Vagina (tissue), 2 donors: ENCODE measurements around the gene UMODL1. TPM values are rescaled to one million over a fixed set of nuclear protein-coding genes. Genes with fewer than 3 reads are reported as not detected.

Experiments used
- DNase-seq, 2 donors: peaks; one replicate each; pipeline ENCODE4 v3.0.0-alpha.2; 2017; ENCODE audit errors: extremely low spot score in 2 of 2
- H3K27ac ChIP-seq: fragments of 200-600 bp; sonication (generic); one replicate; pipeline ENCODE4 v1.5.1; 2019
- H3K27me3 ChIP-seq: fragments of 200-600 bp; sonication (generic); one replicate; pipeline ENCODE4 v1.5.1; 2019
- H3K36me3 ChIP-seq, 2 donors: fragments of 200-600 bp; sonication (generic); one replicate each; pipeline ENCODE4 v1.5.1; 2017 to 2019
- H3K4me1 ChIP-seq: fragments of 200-600 bp; sonication (generic); one replicate; pipeline ENCODE4 v1.5.1; 2019
- H3K4me3 ChIP-seq, 2 donors: fragments of 200-600 bp; sonication (generic); 1 replicate in 1 of 2; 2 replicates in 1 of 2; pipeline ENCODE4 v1.5.1; 2016 to 2019
- H3K9me3 ChIP-seq: fragments of 200-600 bp; sonication (generic); one replicate; pipeline ENCODE4 v1.5.1; 2019
- POLR2A ChIP-seq, 2 donors: fragments of 450-650 bp; IDR thresholded peaks; one replicate each; pipeline ENCODE4 v1.6.1; 2017; ENCODE audit warnings: antibody characterized with exemption in 2 of 2, mild to moderate bottlenecking in 2 of 2, moderate library complexity in 2 of 2
- POLR2AphosphoS5 ChIP-seq, 2 donors: sonication (generic); formaldehyde crosslinking; IDR thresholded peaks; one replicate each; pipeline ENCODE4 v1.9.0; 2017; ENCODE audit warnings: antibody characterized with exemption in 2 of 2, mild to moderate bottlenecking in 2 of 2, low read depth in 1 of 2; ENCODE audit not compliant: insufficient read depth in 1 of 2
- intact Hi-C: fragments of 100-400 bp; cut with DNase I; formaldehyde crosslinking; loops from one replicate; pipeline ENCODE4 v1.15.1; 2023
- total RNA-seq: library from RNA; depleted of rRNA; stranded (reverse); fragments of >200 nt; gene quantifications from one replicate; pipeline ENCODE4 v1.2.3, GENCODE V29; 2016
- TF ChIP-seq, protein P1 (sequence below), 3 experiments: fragments of 450-650 bp in 2 of 3; fragments of 200-600 bp in 1 of 3; sonication (generic) in 1 of 3; IDR thresholded peaks; one replicate each; pipeline ENCODE4 v1.5.1; 2017 to 2019; ENCODE audit warnings: antibody characterized with exemption in 3 of 3, mild to moderate bottlenecking in 2 of 3, moderate library complexity in 2 of 3

The UMODL1 gene, protein sequence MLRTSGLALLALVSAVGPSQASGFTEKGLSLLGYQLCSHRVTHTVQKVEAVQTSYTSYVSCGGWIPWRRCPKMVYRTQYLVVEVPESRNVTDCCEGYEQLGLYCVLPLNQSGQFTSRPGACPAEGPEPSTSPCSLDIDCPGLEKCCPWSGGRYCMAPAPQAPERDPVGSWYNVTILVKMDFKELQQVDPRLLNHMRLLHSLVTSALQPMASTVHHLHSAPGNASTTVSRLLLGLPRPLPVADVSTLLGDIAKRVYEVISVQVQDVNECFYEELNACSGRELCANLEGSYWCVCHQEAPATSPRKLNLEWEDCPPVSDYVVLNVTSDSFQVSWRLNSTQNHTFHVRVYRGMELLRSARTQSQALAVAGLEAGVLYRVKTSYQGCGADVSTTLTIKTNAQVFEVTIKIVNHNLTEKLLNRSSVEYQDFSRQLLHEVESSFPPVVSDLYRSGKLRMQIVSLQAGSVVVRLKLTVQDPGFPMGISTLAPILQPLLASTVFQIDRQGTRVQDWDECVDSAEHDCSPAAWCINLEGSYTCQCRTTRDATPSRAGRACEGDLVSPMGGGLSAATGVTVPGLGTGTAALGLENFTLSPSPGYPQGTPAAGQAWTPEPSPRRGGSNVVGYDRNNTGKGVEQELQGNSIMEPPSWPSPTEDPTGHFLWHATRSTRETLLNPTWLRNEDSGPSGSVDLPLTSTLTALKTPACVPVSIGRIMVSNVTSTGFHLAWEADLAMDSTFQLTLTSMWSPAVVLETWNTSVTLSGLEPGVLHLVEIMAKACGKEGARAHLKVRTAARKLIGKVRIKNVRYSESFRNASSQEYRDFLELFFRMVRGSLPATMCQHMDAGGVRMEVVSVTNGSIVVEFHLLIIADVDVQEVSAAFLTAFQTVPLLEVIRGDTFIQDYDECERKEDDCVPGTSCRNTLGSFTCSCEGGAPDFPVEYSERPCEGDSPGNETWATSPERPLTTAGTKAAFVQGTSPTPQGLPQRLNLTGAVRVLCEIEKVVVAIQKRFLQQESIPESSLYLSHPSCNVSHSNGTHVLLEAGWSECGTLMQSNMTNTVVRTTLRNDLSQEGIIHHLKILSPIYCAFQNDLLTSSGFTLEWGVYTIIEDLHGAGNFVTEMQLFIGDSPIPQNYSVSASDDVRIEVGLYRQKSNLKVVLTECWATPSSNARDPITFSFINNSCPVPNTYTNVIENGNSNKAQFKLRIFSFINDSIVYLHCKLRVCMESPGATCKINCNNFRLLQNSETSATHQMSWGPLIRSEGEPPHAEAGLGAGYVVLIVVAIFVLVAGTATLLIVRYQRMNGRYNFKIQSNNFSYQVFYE
- not detected for total RNA-seq

DNA sequence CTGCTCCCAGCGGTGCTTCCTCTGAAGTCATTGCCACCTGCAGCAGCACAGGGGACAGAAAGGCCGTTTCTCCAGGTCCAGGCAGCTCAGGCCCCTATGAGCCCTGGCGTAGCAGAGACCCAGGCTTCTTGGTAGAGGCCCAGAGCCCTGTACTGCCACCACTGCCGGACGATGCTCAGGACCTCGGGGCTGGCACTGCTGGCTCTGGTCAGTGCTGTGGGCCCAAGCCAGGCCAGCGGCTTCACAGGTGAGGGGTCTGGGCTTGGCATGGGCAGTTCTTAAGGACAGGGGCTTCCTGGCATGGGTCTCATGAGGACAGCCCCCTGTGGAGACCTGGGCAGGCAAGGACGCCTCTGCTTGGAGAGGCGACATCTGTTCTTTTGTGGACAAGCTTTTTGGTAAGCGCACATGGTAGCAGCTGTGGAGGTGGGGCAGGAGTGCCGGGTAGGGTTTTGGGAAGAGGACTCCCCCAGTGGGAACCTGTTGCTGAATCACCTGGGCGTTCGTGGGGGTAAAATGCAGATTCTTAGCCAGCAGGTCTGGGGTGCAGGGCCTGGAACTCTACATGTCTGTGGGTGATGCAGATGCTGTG, at the start of gene UMODL1:
Gene UMODL1, plus strand, starts transcription at position 172 of the 592 bp plus-strand sequence. Its CDS starts 0 bp downstream, at position 172.
- intact Hi-C loops: no loop called here
- DNase-seq: no peak
- H3K36me3 ChIP-seq: no peaks in the 10 kb centered on the region
- no peaks in the 10 kb centered on the region for H3K9me3 ChIP-seq
- no peaks in the 10 kb centered on the region for H3K4me1 ChIP-seq
- H3K27me3 ChIP-seq: no peaks in the 10 kb centered on the region
- no peak within 1 kb of the TSS for H3K27ac ChIP-seq
- TF ChIP-seq, protein P1, sequence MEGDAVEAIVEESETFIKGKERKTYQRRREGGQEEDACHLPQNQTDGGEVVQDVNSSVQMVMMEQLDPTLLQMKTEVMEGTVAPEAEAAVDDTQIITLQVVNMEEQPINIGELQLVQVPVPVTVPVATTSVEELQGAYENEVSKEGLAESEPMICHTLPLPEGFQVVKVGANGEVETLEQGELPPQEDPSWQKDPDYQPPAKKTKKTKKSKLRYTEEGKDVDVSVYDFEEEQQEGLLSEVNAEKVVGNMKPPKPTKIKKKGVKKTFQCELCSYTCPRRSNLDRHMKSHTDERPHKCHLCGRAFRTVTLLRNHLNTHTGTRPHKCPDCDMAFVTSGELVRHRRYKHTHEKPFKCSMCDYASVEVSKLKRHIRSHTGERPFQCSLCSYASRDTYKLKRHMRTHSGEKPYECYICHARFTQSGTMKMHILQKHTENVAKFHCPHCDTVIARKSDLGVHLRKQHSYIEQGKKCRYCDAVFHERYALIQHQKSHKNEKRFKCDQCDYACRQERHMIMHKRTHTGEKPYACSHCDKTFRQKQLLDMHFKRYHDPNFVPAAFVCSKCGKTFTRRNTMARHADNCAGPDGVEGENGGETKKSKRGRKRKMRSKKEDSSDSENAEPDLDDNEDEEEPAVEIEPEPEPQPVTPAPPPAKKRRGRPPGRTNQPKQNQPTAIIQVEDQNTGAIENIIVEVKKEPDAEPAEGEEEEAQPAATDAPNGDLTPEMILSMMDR (IDR thresholded peaks at IDR 0.05): no peak
- no peak for TF ChIP-seq POLR2AphosphoS5 (IDR thresholded peaks at IDR 0.05; ENCODE audit: insufficient read depth in 1 of 2, low read depth in 1 of 2)
- TF ChIP-seq POLR2A (IDR thresholded peaks at IDR 0.05): no peak
- H3K4me3 ChIP-seq: no peak within 1 kb of the TSS

- H3K4me3 ChIP-seq: no peak overlapping the region
- DNase-seq: no peak
- no peak overlapping the region for H3K27ac ChIP-seq
- intact Hi-C loops: loop anchor here (10.0 kb wide), 1 partner anchor 83 kb away; no protein-coding TSS in a partner anchor
- H3K36me3 ChIP-seq: no peaks in the 10 kb centered on the region
- no peaks in the 10 kb centered on the region for H3K4me1 ChIP-seq
- TF ChIP-seq, protein P1 (IDR thresholded peaks at IDR 0.05): no peak
- TF ChIP-seq POLR2AphosphoS5 (IDR thresholded peaks at IDR 0.05; ENCODE audit: insufficient read depth in 1 of 2, low read depth in 1 of 2) (no peak), POLR2A (IDR thresholded peaks at IDR 0.05) (no peak)
- no peaks in the 10 kb centered on the region for H3K27me3 ChIP-seq
- H3K9me3 ChIP-seq: no peaks in the 10 kb centered on the region
Measured at GRCh38 chr21:42021371-42022090, 49.6 kb upstream of the UMODL1 start.

- Histone ChIP-seq H3K4me3 (no peak overlapping the region), H3K27me3 (no peaks in the 10 kb centered on the region), H3K4me1 (no peaks in the 10 kb centered on the region), H3K36me3 (no peaks in the 10 kb centered on the region), H3K9me3 (no peaks in the 10 kb centered on the region), H3K27ac (no peak overlapping the region)
- DNase-seq: no peak
- TF ChIP-seq POLR2A (IDR thresholded peaks at IDR 0.05) (no peak), POLR2AphosphoS5 (IDR thresholded peaks at IDR 0.05; ENCODE audit: insufficient read depth in 1 of 2, low read depth in 1 of 2) (no peak)
- TF ChIP-seq, protein P1 (IDR thresholded peaks at IDR 0.05): no peak
- intact Hi-C loops: loop anchor here (10.0 kb wide), 1 partner anchor 83 kb away; no protein-coding TSS in a partner anchor
Measured at GRCh38 chr21:42022091-42022430, 49.1 kb upstream of the UMODL1 start.

- H3K36me3 ChIP-seq: no peaks in the 10 kb centered on the region
- DNase-seq: no peak
- H3K27me3 ChIP-seq: no peaks in the 10 kb centered on the region
- H3K27ac ChIP-seq: no peak overlapping the region
- H3K9me3 ChIP-seq: no peaks in the 10 kb centered on the region
- no peak overlapping the region for H3K4me3 ChIP-seq
- no peak for TF ChIP-seq POLR2AphosphoS5 (IDR thresholded peaks at IDR 0.05; ENCODE audit: insufficient read depth in 1 of 2, low read depth in 1 of 2)
- TF ChIP-seq, protein P1 (IDR thresholded peaks at IDR 0.05): no peak
- no peak for TF ChIP-seq POLR2A (IDR thresholded peaks at IDR 0.05)
- intact Hi-C loops: loop anchor here (10.0 kb wide), 1 partner anchor 82 kb away; no protein-coding TSS in a partner anchor
- H3K4me1 ChIP-seq: peaks cover 6% of the 10 kb centered on the region
Measured at GRCh38 chr21:42022906-42023305, 48.2 kb upstream of the UMODL1 start.
